ENCODE measurements around the gene ZNF451. TPM values are rescaled to one million over a fixed set of nuclear protein-coding genes. Genes with fewer than 3 reads are reported as not detected.

ZNF451 gene
- total RNA-seq, 1 experiment from 2014 or later, result 63.0 TPM

GRCh38 chr6:57198926-57199636 lies 109.1 kb downstream of the ZNF451 start:
- Mint-ChIP-seq H3K27ac (ENCODE audit: low read depth, unreplicated experiment) (no peak overlapping the region), H3K36me3 (ENCODE audit: insufficient read depth, unreplicated experiment) (no peaks in the 10 kb centered on the region), H3K4me3 (ENCODE audit: unreplicated experiment) (no peak overlapping the region), H3K4me1 (ENCODE audit: insufficient read depth, unreplicated experiment) (no peaks in the 10 kb centered on the region), H3K9me3 (ENCODE audit: unreplicated experiment) (no peaks in the 10 kb centered on the region), H3K27me3 (ENCODE audit: insufficient read depth, unreplicated experiment) (no peaks in the 10 kb centered on the region)
- ChIA-PET POLR2A (interaction anchor here (0.6 kb wide), 1 partner anchor 131 kb away, joined by 3 read pairs; no protein-coding TSS in a partner anchor), CTCF (interaction anchor here (0.7 to 1.6 kb wide), 4 partner anchors 8 to 297 kb away, joined by 3 to 6 read pairs (median 4); partner anchors contain the start of gene PRIM2)
- no peak for TF ChIP-seq CTCF (IDR thresholded peaks at IDR 0.05; ENCODE audit: unreplicated experiment)
- BruUV-seq (replicated peaks), result no TSS peak
- intact Hi-C loops (cut with micrococcal nuclease), result no loop called here
- DNase-seq (ENCODE audit: unreplicated experiment), result no peak

- CTCF ChIA-PET, result no interaction called here
- H3K4me1 Mint-ChIP-seq (ENCODE audit: insufficient read depth, unreplicated experiment), result no peaks in the 10 kb centered on the region
- DNase-seq (ENCODE audit: unreplicated experiment), result no peak
- H3K4me3 Mint-ChIP-seq (ENCODE audit: unreplicated experiment), result no peak overlapping the region
- H3K27ac Mint-ChIP-seq (ENCODE audit: low read depth, unreplicated experiment), result no peak overlapping the region
- no peaks in the 10 kb centered on the region for H3K36me3 Mint-ChIP-seq (ENCODE audit: insufficient read depth, unreplicated experiment)
- no peaks in the 10 kb centered on the region for H3K27me3 Mint-ChIP-seq (ENCODE audit: insufficient read depth, unreplicated experiment)
- H3K9me3 Mint-ChIP-seq (ENCODE audit: unreplicated experiment), result no peaks in the 10 kb centered on the region
- intact Hi-C loops (cut with micrococcal nuclease), result no loop called here
- BruUV-seq (replicated peaks), result no TSS peak
- TF ChIP-seq CTCF (IDR thresholded peaks at IDR 0.05; ENCODE audit: unreplicated experiment), result no peak
- POLR2A ChIA-PET, result no interaction called here
These were observed 111.7 kb downstream of the ZNF451 start for GRCh38 chr6:57201718-57202117.

- CTCF ChIA-PET, result interaction anchor here (0.6 to 0.8 kb wide), 2 partner anchors 16 to 119 kb away, joined by 3 read pairs; no protein-coding TSS in a partner anchor
- intact Hi-C loops (cut with micrococcal nuclease), result no loop called here
- Mint-ChIP-seq H3K9me3 (ENCODE audit: unreplicated experiment) (no peaks in the 10 kb centered on the region), H3K4me1 (ENCODE audit: insufficient read depth, unreplicated experiment) (no peaks in the 10 kb centered on the region), H3K27ac (ENCODE audit: low read depth, unreplicated experiment) (no peak overlapping the region), H3K36me3 (ENCODE audit: insufficient read depth, unreplicated experiment) (peaks cover 11% of the 10 kb centered on the region), H3K4me3 (ENCODE audit: unreplicated experiment) (no peak overlapping the region), H3K27me3 (ENCODE audit: insufficient read depth, unreplicated experiment) (no peaks in the 10 kb centered on the region)
- no TSS peak for BruUV-seq (replicated peaks)
- no peak for TF ChIP-seq CTCF (IDR thresholded peaks at IDR 0.05; ENCODE audit: unreplicated experiment)
- DNase-seq (ENCODE audit: unreplicated experiment), result no peak
- POLR2A ChIA-PET, result interaction anchor here (0.6 to 1.3 kb wide), 6 partner anchors 8 to 855 kb away, joined by 3 to 5 read pairs (median 4); partner anchors contain the start of gene RAB23
These were observed 115.8 kb downstream of the ZNF451 start for GRCh38 chr6:57205550-57206328.

GRCh38 chr6:57207141-57207540 lies 117.2 kb downstream of the ZNF451 start:
- Mint-ChIP-seq H3K9me3 (ENCODE audit: unreplicated experiment) (no peaks in the 10 kb centered on the region), H3K4me1 (ENCODE audit: insufficient read depth, unreplicated experiment) (peaks cover 4% of the 10 kb centered on the region), H3K4me3 (ENCODE audit: unreplicated experiment) (no peak overlapping the region), H3K36me3 (ENCODE audit: insufficient read depth, unreplicated experiment) (peaks cover 11% of the 10 kb centered on the region), H3K27me3 (ENCODE audit: insufficient read depth, unreplicated experiment) (no peaks in the 10 kb centered on the region), H3K27ac (ENCODE audit: low read depth, unreplicated experiment) (no peak overlapping the region)
- DNase-seq (ENCODE audit: unreplicated experiment), result peak; percentile 47
- BruUV-seq (replicated peaks), result no TSS peak
- ChIA-PET CTCF (interaction anchor here (0.6 to 1.6 kb wide), 2 partner anchors 9 to 15 kb away, joined by 3 to 5 read pairs; partner anchors contain the start of gene RAB23), POLR2A (interaction anchor here (0.6 to 1.0 kb wide), 2 partner anchors 9 to 45 kb away, joined by 3 to 5 read pairs; no protein-coding TSS in a partner anchor)
- no peak for TF ChIP-seq CTCF (IDR thresholded peaks at IDR 0.05; ENCODE audit: unreplicated experiment)
- intact Hi-C loops (cut with micrococcal nuclease), result no loop called here
